Neural crest cell (in vitro differentiated cells): ENCODE results near the gene RPRD2. TPM values are rescaled to one million over a fixed set of nuclear protein-coding genes. Genes with fewer than 3 reads are reported as not detected.
"Not testable (repeated sequence)": the region's sequence is repeated elsewhere in the genome, so short reads cannot be mapped to it uniquely, and the experiment has no call there.

ENCODE experiments used
- DNase-seq: peaks from one replicate; pipeline ENCODE4 v3.0.0; 2021; ENCODE audit warnings: low read depth, mixed read lengths, low spot score
- H3K27ac Mint-ChIP-seq: one replicate; pipeline ENCODE4 v1.8.0; 2021; ENCODE audit warnings: mild to moderate bottlenecking, mixed read lengths; ENCODE audit not compliant: unreplicated experiment
- H3K27me3 Mint-ChIP-seq: 2 replicates; pipeline ENCODE4 v1.8.0; 2021; ENCODE audit warnings: low read depth, mild to moderate bottlenecking, mixed read lengths
- H3K36me3 Mint-ChIP-seq: 2 replicates; pipeline ENCODE4 v1.8.0; 2021; ENCODE audit warnings: low read depth, mild to moderate bottlenecking, mixed read lengths
- H3K4me1 Mint-ChIP-seq: 2 replicates; pipeline ENCODE4 v1.8.0; 2021; ENCODE audit warnings: mixed read lengths
- H3K4me3 Mint-ChIP-seq: one replicate; pipeline ENCODE4 v1.8.0; 2021; ENCODE audit warnings: mild to moderate bottlenecking, mixed read lengths
- H3K9me3 Mint-ChIP-seq: 2 replicates; pipeline ENCODE4 v1.8.0; 2021; ENCODE audit warnings: mixed read lengths
- long read RNA-seq: library from polyadenylated mRNA; unstranded; transcript quantifications from one replicate; pipeline ENCODE4 v2.0.0, GENCODE V29; 2020
- total RNA-seq: library from RNA; stranded (reverse); gene quantifications from 2 replicates; pipeline ENCODE4 v1.2.1, GENCODE V29; 2021
- TF ChIP-seq, protein P1 (sequence below): fragments of 200-600 bp; sonication (generic); conservative IDR thresholded peaks from 2 replicates; pipeline ENCODE4 v1.5.0; 2021; ENCODE audit warnings: antibody characterized with exemption, mild to moderate bottlenecking

Gene RPRD2
- 40.8 and 43.6 TPM in 2 replicates for total RNA-seq
- long read RNA-seq, partial matches to known transcripts: 1 of 5 reads
- long read RNA-seq, other reads (novel, unspliced or antisense): 1 of 5 reads

DNA sequence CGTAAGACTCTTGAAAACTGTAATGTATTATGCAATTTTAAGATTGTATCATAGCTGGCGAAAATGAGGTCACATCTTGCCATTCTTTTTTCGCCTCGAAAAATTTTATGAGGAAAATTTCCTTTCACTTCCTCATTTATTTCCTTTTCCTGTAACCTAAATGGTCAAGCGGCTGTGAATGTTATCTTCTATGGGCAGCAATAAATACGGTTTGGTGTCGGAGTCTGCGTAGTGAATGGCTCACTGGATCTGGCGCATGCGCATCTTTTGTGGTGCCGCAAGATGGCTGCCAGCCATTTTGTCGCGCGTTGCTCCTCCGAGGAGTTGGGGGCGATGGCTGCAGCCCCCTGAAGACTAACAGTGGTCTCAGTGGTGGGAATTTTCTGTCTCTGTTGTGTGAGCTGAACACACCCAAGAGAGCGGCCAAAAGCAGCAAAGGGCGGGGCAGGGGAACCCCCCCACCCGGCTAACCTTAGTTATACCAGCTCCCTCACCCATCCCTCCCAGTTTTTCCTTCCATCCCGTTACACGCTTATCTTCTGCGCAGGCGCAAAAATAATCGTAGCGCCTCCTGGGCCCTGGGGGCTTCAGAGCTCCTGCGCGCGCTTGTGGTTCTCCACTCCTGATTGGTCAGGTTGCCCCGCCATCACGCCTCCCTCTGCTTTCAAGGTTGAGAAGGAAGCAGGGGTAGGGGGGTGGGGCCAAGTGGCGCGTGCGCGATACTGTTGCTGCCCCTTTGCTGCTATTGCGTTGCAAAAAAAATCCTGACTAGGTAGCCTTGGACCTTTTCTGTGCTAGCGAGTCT, at the start of gene RPRD2:
Gene RPRD2, plus strand, starts transcription at position 722 of the 805 bp plus-strand sequence. CDS start 568 bp downstream, outside the sequence.
- peak; percentile 97 for DNase-seq
- peak within 1 kb of the TSS; percentile 100 for H3K27ac Mint-ChIP-seq
- TF ChIP-seq, protein P1, sequence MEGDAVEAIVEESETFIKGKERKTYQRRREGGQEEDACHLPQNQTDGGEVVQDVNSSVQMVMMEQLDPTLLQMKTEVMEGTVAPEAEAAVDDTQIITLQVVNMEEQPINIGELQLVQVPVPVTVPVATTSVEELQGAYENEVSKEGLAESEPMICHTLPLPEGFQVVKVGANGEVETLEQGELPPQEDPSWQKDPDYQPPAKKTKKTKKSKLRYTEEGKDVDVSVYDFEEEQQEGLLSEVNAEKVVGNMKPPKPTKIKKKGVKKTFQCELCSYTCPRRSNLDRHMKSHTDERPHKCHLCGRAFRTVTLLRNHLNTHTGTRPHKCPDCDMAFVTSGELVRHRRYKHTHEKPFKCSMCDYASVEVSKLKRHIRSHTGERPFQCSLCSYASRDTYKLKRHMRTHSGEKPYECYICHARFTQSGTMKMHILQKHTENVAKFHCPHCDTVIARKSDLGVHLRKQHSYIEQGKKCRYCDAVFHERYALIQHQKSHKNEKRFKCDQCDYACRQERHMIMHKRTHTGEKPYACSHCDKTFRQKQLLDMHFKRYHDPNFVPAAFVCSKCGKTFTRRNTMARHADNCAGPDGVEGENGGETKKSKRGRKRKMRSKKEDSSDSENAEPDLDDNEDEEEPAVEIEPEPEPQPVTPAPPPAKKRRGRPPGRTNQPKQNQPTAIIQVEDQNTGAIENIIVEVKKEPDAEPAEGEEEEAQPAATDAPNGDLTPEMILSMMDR: no peak
- H3K4me3 Mint-ChIP-seq: peak within 1 kb of the TSS; percentile 96
- peaks cover 41% of the 10 kb centered on the region for H3K4me1 Mint-ChIP-seq
- H3K27me3 Mint-ChIP-seq: peaks cover 2% of the 10 kb centered on the region
- no peaks in the 10 kb centered on the region for H3K9me3 Mint-ChIP-seq
- no peaks in the 10 kb centered on the region for H3K36me3 Mint-ChIP-seq

DNA sequence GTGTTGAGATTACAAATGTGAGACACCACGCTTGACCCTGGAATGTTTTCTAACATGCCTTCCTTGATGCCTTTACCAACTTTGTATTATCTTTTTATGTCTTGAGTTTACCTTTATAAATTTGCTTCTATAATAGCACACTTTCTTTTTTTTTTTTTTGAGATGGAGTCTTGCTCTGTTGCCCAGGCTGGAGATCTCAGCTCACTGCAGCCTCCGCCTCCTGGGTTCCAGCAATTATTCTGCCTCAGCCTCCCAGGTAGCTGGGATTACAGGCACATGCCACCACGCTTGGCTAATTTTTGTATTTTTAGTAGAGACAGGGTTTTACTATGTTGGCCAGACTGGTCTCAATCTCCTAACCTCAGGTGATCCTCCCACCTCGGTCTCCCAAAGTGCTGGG, 49.3 kb upstream of the RPRD2 start:
- H3K36me3 Mint-ChIP-seq, H3K9me3 Mint-ChIP-seq, H3K27ac Mint-ChIP-seq, DNase-seq, H3K4me3 Mint-ChIP-seq, H3K4me1 Mint-ChIP-seq, H3K27me3 Mint-ChIP-seq: not testable (repeated sequence)

DNA sequence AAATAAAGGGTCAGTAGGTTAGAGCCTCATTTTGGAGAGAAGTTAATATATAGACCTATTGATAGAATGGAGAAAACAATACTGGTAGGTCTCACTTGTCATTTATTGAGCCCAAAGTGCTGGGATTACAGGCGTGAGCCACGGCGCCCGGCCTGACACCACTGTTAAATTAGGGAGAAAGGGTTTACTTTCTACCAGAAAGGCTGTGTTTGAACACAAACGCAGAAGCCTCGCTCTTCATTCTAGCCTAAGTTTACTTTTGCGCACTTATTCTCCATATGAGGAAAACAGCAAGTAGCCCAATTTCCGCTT, 43.3 kb upstream of the RPRD2 start:
- Mint-ChIP-seq H3K36me3 (peaks cover 6% of the 10 kb centered on the region), H3K27ac (no peak overlapping the region)

DNA sequence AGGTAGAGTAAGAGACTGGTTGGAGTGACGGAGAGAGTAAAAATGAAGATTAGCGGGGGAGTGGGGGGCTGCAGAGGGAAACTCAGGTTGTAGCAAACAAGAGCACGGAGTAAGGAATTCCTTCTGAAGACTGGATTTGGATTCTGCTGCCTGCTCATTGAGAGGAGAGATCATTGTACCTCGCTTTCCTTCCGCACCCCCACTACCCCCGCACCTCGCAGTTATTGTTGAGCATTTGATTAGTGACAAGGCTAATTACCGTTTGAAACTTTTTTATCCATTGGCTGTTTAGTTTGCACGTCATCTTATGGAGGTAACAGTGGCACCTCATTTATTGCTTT, 42.2 kb upstream of the RPRD2 start:
- Mint-ChIP-seq H3K4me1 (peaks cover 16% of the 10 kb centered on the region), H3K9me3 (no peaks in the 10 kb centered on the region), H3K4me3 (peak overlapping the region; percentile 100), H3K27ac (peak overlapping the region; percentile 99), H3K36me3 (peaks cover 8% of the 10 kb centered on the region), H3K27me3 (peaks cover 2% of the 10 kb centered on the region)
- TF ChIP-seq, protein P1: no peak
- no peak for DNase-seq

More for the DNA sequence above, 43.3 kb upstream of the RPRD2 start:
- Mint-ChIP-seq H3K4me3 (peak overlapping the region; percentile 100), H3K9me3 (no peaks in the 10 kb centered on the region), H3K4me1 (peaks cover 16% of the 10 kb centered on the region), H3K27me3 (peaks cover 2% of the 10 kb centered on the region)
- no peak for DNase-seq
- TF ChIP-seq, protein P1: no peak

DNA sequence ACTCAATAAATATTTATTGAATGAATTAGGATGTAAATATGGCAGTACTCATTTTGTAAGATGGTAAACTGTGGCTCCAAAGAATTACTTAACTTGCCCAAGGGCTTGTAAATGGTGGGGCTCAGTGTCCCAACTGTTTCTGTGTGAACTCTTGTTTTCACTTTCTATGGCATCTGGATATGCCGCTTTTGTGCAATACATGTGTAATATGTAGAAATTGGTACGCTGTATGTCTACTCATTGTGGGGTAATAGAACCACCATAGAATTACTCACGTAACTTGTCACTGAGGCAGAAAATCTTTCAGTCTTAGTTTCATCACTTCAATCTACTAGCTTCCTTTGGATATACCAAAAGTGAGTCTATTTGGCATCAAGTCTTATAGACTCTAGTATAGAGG, 41.6 kb upstream of the RPRD2 start:
- Mint-ChIP-seq H3K27me3 (peaks cover 2% of the 10 kb centered on the region), H3K9me3 (no peaks in the 10 kb centered on the region), H3K36me3 (peaks cover 8% of the 10 kb centered on the region), H3K4me1 (peaks cover 16% of the 10 kb centered on the region), H3K4me3 (peak overlapping the region; percentile 100), H3K27ac (peak overlapping the region; percentile 99)
- DNase-seq: no peak
- TF ChIP-seq, protein P1: no peak

DNA sequence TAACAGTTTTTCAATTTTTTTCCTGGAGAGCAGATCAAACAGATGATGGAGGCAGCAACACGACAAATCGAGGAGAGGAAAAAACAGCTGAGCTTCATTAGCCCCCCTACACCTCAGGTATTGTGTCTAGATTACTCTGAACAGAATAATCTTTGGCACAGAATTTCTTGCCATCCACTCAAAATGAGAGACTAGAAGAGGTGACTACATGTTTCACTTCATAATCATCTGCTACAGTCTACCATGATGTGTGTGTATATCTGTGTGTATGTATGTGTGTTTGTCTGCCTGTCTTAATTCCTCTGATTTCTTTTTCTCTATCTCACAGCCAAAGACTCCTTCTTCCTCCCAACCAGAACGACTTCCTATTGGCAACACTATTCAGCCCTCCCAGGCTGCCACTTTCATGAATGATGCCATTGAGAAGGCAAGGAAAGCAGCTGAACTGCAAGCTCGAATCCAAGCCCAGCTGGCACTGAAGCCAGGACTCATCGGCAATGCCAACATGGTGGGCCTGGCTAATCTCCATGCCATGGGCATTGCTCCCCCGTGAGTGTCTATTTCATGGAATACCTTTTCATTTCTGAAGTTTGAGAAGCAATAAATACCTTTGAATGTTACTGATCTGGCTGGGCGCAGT, 31.2 kb upstream of the RPRD2 start:
- TF ChIP-seq, protein P1: no peak
- H3K9me3 Mint-ChIP-seq: no peaks in the 10 kb centered on the region
- no peak overlapping the region for H3K4me3 Mint-ChIP-seq
- H3K27ac Mint-ChIP-seq: no peak overlapping the region
- peaks cover 24% of the 10 kb centered on the region for H3K36me3 Mint-ChIP-seq
- DNase-seq: no peak
- no peaks in the 10 kb centered on the region for H3K27me3 Mint-ChIP-seq
- H3K4me1 Mint-ChIP-seq: no peaks in the 10 kb centered on the region
